A673 (cell line): ENCODE results near the gene OVAAL.

Source experiments
- CTCF ChIP-seq: fragments of 300-800, 200-600 bp; sonication (generic); conservative IDR thresholded peaks from 2 replicates; pipeline ENCODE4 v1.5.1; 2017; ENCODE audit warnings: low read depth, mild to moderate bottlenecking, antibody characterized with exemption, low read length, moderate library complexity, mixed read lengths
- EZH2 ChIP-seq: fragments of 200-600 bp; sonication (generic); IDR thresholded peaks from 2 replicates; pipeline ENCODE4 v1.6.1; 2017; ENCODE audit warnings: borderline replicate concordance, low read depth, mild to moderate bottlenecking, mixed read lengths, antibody characterized with exemption, low read length; ENCODE audit not compliant: poor library complexity, severe bottlenecking

- TF ChIP-seq CTCF = no peak
- TF ChIP-seq EZH2 = no peak
Measured at GRCh38 chr1:180568184-180568583, 9.4 kb downstream of the OVAAL start.
